ENCODE data around the gene ZNF775.

DNA sequence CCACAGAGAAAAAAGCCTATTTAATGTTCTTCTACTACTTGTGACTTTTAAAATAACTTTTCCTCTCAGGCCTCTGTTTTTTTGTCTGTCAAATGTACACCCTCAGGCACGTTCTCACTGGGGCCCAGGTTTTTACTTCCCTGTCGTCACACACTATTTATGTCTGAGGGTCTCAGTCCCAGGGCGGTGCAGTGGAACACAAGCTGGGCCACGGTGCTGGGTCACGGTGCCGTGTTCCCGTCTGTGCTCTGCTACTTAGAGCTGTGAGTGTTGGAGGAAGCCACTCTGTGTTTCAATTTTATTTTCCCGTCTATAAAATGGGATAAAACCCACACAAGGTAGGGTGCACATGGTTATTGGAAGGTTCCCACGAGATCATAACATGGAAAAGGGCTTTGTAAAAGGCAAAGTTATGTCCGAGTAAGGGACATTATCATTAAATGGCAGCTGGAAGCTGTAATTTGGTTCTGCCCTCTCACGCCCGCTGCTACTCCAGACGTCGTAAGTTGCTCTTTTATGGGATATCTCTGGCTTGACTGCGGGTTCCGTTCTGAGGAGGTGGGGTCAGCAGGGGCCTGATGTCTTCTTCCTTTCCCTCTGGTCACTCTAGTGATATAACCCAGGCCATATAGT, 25.2 kb downstream of the ZNF775 start:
- TF ChIP-seq SPI1 (IDR thresholded peaks at IDR 0.05; ENCODE audit: low read depth, low read length) (no peak), POLR2A (IDR thresholded peaks at IDR 0.05; ENCODE audit: low read depth, low read length) (no peak), POLR2AphosphoS5 (IDR thresholded peaks at IDR 0.05; ENCODE audit: low read depth, low read length) (no peak)

Data from GM12891 (cell line).